RCC 7860 (cell line): Measurements from ENCODE around the gene COA1.
"Not testable (repeated sequence)": the region's sequence is repeated elsewhere in the genome, so short reads cannot be mapped to it uniquely, and the experiment has no call there.

Source experiments
- DNase-seq: peaks from one replicate; pipeline ENCODE4 v3.0.0-alpha.2; 2015; ENCODE audit warnings: low spot score
- FAIRE-seq: peaks from 2 replicates; lab custom pipeline; 2012; peaks lifted over from hg19 to GRCh38; lab: Jason Lieb, UNC

COA1 gene

GRCh38 chr7:43693687-43694398 is 35.5 kb downstream of the COA1 start:
- peak; percentile 79 for DNase-seq
- FAIRE-seq: peak; percentile 83

GRCh38 chr7:43692582-43693373 is 36.5 kb downstream of the COA1 start:
- DNase-seq: peak; percentile 17
- peak; percentile 36 for FAIRE-seq

- FAIRE-seq: no peak
- DNase-seq: no peak
Measured at GRCh38 chr7:43691611-43692010, 37.7 kb downstream of the COA1 start.

- DNase-seq (no peak), FAIRE-seq (no peak)
Measured at GRCh38 chr7:43689115-43689514, 40.2 kb downstream of the COA1 start.

- not testable (repeated sequence) for DNase-seq, FAIRE-seq
Measured at GRCh38 chr7:43687866-43688265, 41.5 kb downstream of the COA1 start.

- DNase-seq (no peak), FAIRE-seq (no peak)
Measured at GRCh38 chr7:43686991-43687390, 42.3 kb downstream of the COA1 start.

- no peak for DNase-seq
- FAIRE-seq: no peak
Measured at GRCh38 chr7:43680736-43681135, 48.6 kb downstream of the COA1 start.

GRCh38 chr7:43679210-43680068 is 49.9 kb downstream of the COA1 start:
- no peak for DNase-seq
- no peak for FAIRE-seq

GRCh38 chr7:43678315-43678714 is 51.0 kb downstream of the COA1 start:
- no peak for FAIRE-seq
- DNase-seq: no peak

GRCh38 chr7:43677864-43678263 is 51.5 kb downstream of the COA1 start:
- FAIRE-seq: no peak

GRCh38 chr7:43674559-43675436 is 54.5 kb downstream of the COA1 start:
- FAIRE-seq (peak; percentile 98), DNase-seq (peak; percentile 94)

More at GRCh38 chr7:43677864-43678263, 51.5 kb downstream of the COA1 start:
- no peak for DNase-seq

GRCh38 chr7:43673243-43673976 is 55.9 kb downstream of the COA1 start:
- FAIRE-seq (peak; percentile 97), DNase-seq (peak; percentile 70)

- no peak for FAIRE-seq
- DNase-seq: no peak
Measured at GRCh38 chr7:43671521-43671920, 57.8 kb downstream of the COA1 start.

- FAIRE-seq: peak; percentile 98
Measured at GRCh38 chr7:43669286-43670081, 59.8 kb downstream of the COA1 start.

GRCh38 chr7:43668035-43668434 is 61.3 kb downstream of the COA1 start:
- peak; percentile 17 for FAIRE-seq
- DNase-seq: peak; percentile 31

More at GRCh38 chr7:43669286-43670081, 59.8 kb downstream of the COA1 start:
- DNase-seq: peak; percentile 52

- FAIRE-seq: no peak
- DNase-seq: no peak
Measured at GRCh38 chr7:43666938-43667337, 62.4 kb downstream of the COA1 start.

- no peak for FAIRE-seq
- DNase-seq: no peak
Measured at GRCh38 chr7:43664681-43665080, 64.6 kb downstream of the COA1 start.

- no peak for FAIRE-seq
- DNase-seq: no peak
Measured at GRCh38 chr7:43660141-43660540, 69.2 kb downstream of the COA1 start.

- DNase-seq (no peak), FAIRE-seq (no peak)
Measured at GRCh38 chr7:43659549-43659896, 69.8 kb downstream of the COA1 start.
